Keratinocyte (primary cell): ENCODE data around the gene MAPK1. TPM values are rescaled to one million over a fixed set of nuclear protein-coding genes. Genes with fewer than 3 reads are reported as not detected.

Experiments used
- DNase-seq: peaks from one replicate; pipeline ENCODE4 v3.0.0-alpha.2; 2011; ENCODE audit warnings: low read depth, missing footprints, low spot score
- FAIRE-seq: peaks from 2 replicates; lab custom pipeline; 2011; peaks lifted over from hg19 to GRCh38; lab: Jason Lieb, UNC
- H2AFZ ChIP-seq: 2 replicates; pipeline ENCODE4 v1.6.0; 2012; ENCODE audit warnings: low read length, control low read depth, inconsistent platforms; ENCODE audit not compliant: control insufficient read depth
- H3K27ac ChIP-seq: 2 replicates; pipeline ENCODE4 v1.5.1; 2011; ENCODE audit warnings: low read length; ENCODE audit not compliant: control insufficient read depth, insufficient read depth
- H3K27me3 ChIP-seq: 3 replicates; pipeline ENCODE4 v1.6.0; 2011; ENCODE audit warnings: low read length; ENCODE audit not compliant: control insufficient read depth, insufficient read depth; ENCODE audit errors: extremely low read depth
- H3K36me3 ChIP-seq, 2 experiments: 2 replicates in 1 of 2; 3 replicates in 1 of 2; pipeline ENCODE4 v1.5.1; 2011; ENCODE audit warnings: low read length in 2 of 2, mild to moderate bottlenecking in 1 of 2; ENCODE audit not compliant: control insufficient read depth in 2 of 2, insufficient read depth in 2 of 2; ENCODE audit errors: extremely low read depth in 1 of 2
- H3K4me1 ChIP-seq: 3 replicates; pipeline ENCODE4 v1.5.1; 2011; ENCODE audit warnings: low read length; ENCODE audit not compliant: control insufficient read depth, insufficient read depth; ENCODE audit errors: extremely low read depth
- H3K4me2 ChIP-seq: 3 replicates; pipeline ENCODE4 v1.6.0; 2011; ENCODE audit warnings: low read depth, low read length; ENCODE audit not compliant: control insufficient read depth, insufficient read depth; ENCODE audit errors: extremely low read depth
- H3K4me3 ChIP-seq, 3 experiments: fragments of 200-600 bp in 1 of 3; sonication (generic) in 1 of 3; 2 replicates in 2 of 3; 3 replicates in 1 of 3; pipeline ENCODE4 v1.5.1; 2011 to 2016; ENCODE audit warnings: low read length in 3 of 3, mild to moderate bottlenecking in 3 of 3, control low read depth in 2 of 3, inconsistent platforms in 1 of 3, low read depth in 1 of 3, mixed read lengths in 1 of 3, mixed run types in 1 of 3, moderate library complexity in 1 of 3; ENCODE audit not compliant: control insufficient read depth in 2 of 3, insufficient read depth in 2 of 3; ENCODE audit errors: extremely low read depth in 1 of 3
- H3K79me2 ChIP-seq: 2 replicates; pipeline ENCODE4 v1.6.0; 2012; ENCODE audit warnings: low read length; ENCODE audit not compliant: control insufficient read depth, insufficient read depth
- H3K9ac ChIP-seq: 3 replicates; pipeline ENCODE4 v1.6.0; 2011; ENCODE audit warnings: low read length; ENCODE audit not compliant: control insufficient read depth, insufficient read depth; ENCODE audit errors: extremely low read depth
- H3K9me1 ChIP-seq: 3 replicates; pipeline ENCODE4 v1.6.0; 2011; ENCODE audit warnings: low read length; ENCODE audit not compliant: control insufficient read depth, insufficient read depth; ENCODE audit errors: extremely low read depth
- H3K9me3 ChIP-seq: 2 replicates; pipeline ENCODE4 v1.5.1; 2012; ENCODE audit warnings: low read depth, low read length; ENCODE audit not compliant: control insufficient read depth
- H4K20me1 ChIP-seq: 3 replicates; pipeline ENCODE4 v1.6.0; 2011; ENCODE audit warnings: low read length; ENCODE audit not compliant: control insufficient read depth, insufficient read depth; ENCODE audit errors: extremely low read depth
- EZH2 ChIP-seq: IDR thresholded peaks from one replicate; pipeline ENCODE4 v1.6.1; 2012; ENCODE audit warnings: inconsistent platforms, mild to moderate bottlenecking, low read length, moderate library complexity
- dilution Hi-C: fragments of 300-500 bp; cut with MboI; formaldehyde crosslinking; loops from one replicate; pipeline ENCODE4 v1.7.0; 2020; ENCODE audit warnings: low sequenced_read_pairs; ENCODE audit not compliant: extremely low pct_ligation_motif_present
- polyA plus RNA-seq, 5 experiments: library from polyadenylated mRNA; depleted of rRNA in 3 of 5; stranded (reverse) in 3 of 5; stranded (forward) in 1 of 5; unstranded in 1 of 5; fragments of >200 nt; gene quantifications; 1 replicate in 1 of 5; 2 replicates in 3 of 5; 3 replicates in 1 of 5; pipeline versions ENCODE4 v1.2.1 to v1.2.3, GENCODE V29; 2011 to 2012; ENCODE audit warnings: missing spikeins in 2 of 5, low read depth in 1 of 5, low replicate concordance in 1 of 5
- TF ChIP-seq, protein P1 (sequence below), 3 experiments: IDR thresholded peaks in 1 of 3; conservative IDR thresholded peaks in 1 of 3; optimal IDR thresholded peaks in 1 of 3; 2 replicates in 2 of 3; 3 replicates in 1 of 3; pipeline versions ENCODE3 to v1.5.1; 2011; ENCODE audit warnings: low read length in 3 of 3, mild to moderate bottlenecking in 3 of 3, moderate library complexity in 2 of 3, control low read depth in 1 of 3, inconsistent platforms in 1 of 3; ENCODE audit not compliant: insufficient read depth in 2 of 3; ENCODE audit errors: extremely low read depth in 1 of 3

Gene MAPK1
- polyA plus RNA-seq, 1 donor (not counting 4 experiments of a cell fraction or from before 2014, with no cell fraction given), result 136 TPM

DNA sequence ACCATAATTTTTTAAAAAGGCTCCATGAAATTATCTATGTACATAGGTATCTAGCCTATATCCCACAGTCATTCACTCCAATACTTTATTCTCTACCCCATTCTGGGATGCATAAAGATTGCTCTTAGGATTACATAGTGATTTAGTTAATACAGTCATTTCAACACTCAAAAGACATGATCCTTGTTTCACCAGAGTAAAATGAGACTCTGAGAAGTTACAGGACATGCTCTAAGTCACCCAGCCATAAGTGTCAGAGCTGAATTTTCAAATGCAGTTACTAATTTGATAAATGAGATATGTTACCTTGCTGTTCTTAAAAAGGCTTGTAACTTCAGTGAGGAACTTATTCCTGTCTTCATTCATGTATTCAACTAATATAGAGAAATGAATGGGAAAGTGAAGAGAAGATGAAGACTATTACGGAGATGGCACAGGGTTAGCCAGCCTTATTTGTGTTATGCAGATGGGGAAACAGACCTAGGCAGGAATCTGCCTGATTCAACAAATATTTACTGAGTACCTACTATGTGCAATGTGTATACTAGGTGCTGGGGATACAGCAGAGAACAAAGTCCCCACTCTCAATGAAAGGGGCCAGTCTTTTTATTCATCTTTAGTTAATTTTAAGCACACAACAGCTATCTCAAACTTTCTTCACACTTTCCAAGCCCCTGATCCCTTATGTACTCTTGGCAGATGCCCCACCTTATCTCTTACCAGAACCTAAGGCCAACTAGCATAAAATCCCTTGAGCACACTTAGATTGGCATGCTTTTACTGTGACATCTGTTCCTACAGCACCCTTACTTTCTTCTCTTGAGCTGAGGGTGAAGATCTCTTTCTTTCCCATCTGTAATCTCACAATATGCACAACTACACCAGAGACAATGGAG is 21.6 kb downstream of the MAPK1 start:
- H3K36me3 ChIP-seq, result no peaks in the 10 kb centered on the region
- no peaks in the 10 kb centered on the region for H3K9me1 ChIP-seq
- H3K27me3 ChIP-seq, result no peaks in the 10 kb centered on the region
- no peak overlapping the region for H3K9ac ChIP-seq
- TF ChIP-seq EZH2, result no peak
- TF ChIP-seq, protein P1, sequence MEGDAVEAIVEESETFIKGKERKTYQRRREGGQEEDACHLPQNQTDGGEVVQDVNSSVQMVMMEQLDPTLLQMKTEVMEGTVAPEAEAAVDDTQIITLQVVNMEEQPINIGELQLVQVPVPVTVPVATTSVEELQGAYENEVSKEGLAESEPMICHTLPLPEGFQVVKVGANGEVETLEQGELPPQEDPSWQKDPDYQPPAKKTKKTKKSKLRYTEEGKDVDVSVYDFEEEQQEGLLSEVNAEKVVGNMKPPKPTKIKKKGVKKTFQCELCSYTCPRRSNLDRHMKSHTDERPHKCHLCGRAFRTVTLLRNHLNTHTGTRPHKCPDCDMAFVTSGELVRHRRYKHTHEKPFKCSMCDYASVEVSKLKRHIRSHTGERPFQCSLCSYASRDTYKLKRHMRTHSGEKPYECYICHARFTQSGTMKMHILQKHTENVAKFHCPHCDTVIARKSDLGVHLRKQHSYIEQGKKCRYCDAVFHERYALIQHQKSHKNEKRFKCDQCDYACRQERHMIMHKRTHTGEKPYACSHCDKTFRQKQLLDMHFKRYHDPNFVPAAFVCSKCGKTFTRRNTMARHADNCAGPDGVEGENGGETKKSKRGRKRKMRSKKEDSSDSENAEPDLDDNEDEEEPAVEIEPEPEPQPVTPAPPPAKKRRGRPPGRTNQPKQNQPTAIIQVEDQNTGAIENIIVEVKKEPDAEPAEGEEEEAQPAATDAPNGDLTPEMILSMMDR (optimal IDR thresholded peaks at IDR 0.05 in 1 of 3, IDR thresholded peaks at IDR 0.05 in 1 of 3, conservative IDR thresholded peaks at IDR 0.05 in 1 of 3; ENCODE audit: extremely low read depth in 1 of 3, insufficient read depth in 2 of 3, low read length in 3 of 3), result no peak
- DNase-seq (no peak), FAIRE-seq (no peak)
- H2AFZ ChIP-seq, result no peak overlapping the region
- peaks cover 87% of the 10 kb centered on the region for H3K79me2 ChIP-seq
- no peaks in the 10 kb centered on the region for H3K9me3 ChIP-seq
- no peak overlapping the region for H3K4me3 ChIP-seq
- dilution Hi-C loops, result no loop called here
- peaks cover 16% of the 10 kb centered on the region for H3K4me1 ChIP-seq
- H3K4me2 ChIP-seq, result no peak overlapping the region
- no peak overlapping the region for H3K27ac ChIP-seq
- peaks cover 4% of the 10 kb centered on the region for H4K20me1 ChIP-seq

DNA sequence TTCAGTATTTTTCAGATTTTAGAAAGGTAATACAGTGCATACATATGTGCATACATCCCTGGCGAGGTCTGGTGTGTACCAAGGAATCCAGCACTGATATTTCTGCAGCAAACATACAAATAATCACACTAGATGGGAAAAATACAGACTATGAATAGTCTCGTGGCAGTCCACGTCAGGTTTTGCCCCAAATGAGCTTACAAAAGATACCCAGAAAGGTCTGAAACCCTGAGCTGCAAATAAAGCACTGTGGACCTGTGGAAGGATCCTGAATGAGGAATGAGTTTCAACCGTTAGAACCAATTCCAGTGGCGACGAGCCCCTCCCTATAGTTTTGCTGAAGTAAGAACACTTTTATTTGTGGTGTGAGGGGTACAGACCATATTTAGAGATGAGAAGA is 24.5 kb downstream of the MAPK1 start:
- TF ChIP-seq, protein P1 (optimal IDR thresholded peaks at IDR 0.05 in 1 of 3, IDR thresholded peaks at IDR 0.05 in 1 of 3, conservative IDR thresholded peaks at IDR 0.05 in 1 of 3; ENCODE audit: extremely low read depth in 1 of 3, insufficient read depth in 2 of 3, low read length in 3 of 3), result no peak
- TF ChIP-seq EZH2, result no peak
- H2AFZ ChIP-seq, result no peak overlapping the region
- no peaks in the 10 kb centered on the region for H3K9me3 ChIP-seq
- dilution Hi-C loops, result no loop called here
- H3K27me3 ChIP-seq, result no peaks in the 10 kb centered on the region
- no peak overlapping the region for H3K27ac ChIP-seq
- peaks cover 7% of the 10 kb centered on the region for H4K20me1 ChIP-seq
- H3K4me1 ChIP-seq, result no peaks in the 10 kb centered on the region
- H3K4me3 ChIP-seq, result no peak overlapping the region
- H3K79me2 ChIP-seq, result peaks cover 83% of the 10 kb centered on the region
- DNase-seq, result no peak
- no peaks in the 10 kb centered on the region for H3K36me3 ChIP-seq
- H3K4me2 ChIP-seq, result no peak overlapping the region
- no peaks in the 10 kb centered on the region for H3K9me1 ChIP-seq
- H3K9ac ChIP-seq, result no peak overlapping the region
- no peak for FAIRE-seq
